ENCODE measurements around the gene BTG3. TPM values are rescaled to one million over a fixed set of nuclear protein-coding genes. Genes with fewer than 3 reads are reported as not detected.
A peak's percentile ranks its signal among the peaks of the same experiment; 100 is the strongest.

Gene BTG3
- total RNA-seq, 1 experiment from 2014 or later = 32.3 TPM

GRCh38 chr21:17612023-17612564, 607 bp downstream of the BTG3 start:
- TSS peak; percentile 94 for BruUV-seq (replicated peaks)
- Mint-ChIP-seq H3K27me3 (ENCODE audit: insufficient read depth, unreplicated experiment) (no peaks in the 10 kb centered on the region), H3K4me1 (ENCODE audit: low read depth, unreplicated experiment) (no peaks in the 10 kb centered on the region), H3K4me3 (ENCODE audit: unreplicated experiment) (peak overlapping the region; percentile 95), H3K36me3 (ENCODE audit: insufficient read depth, unreplicated experiment) (peaks cover 37% of the 10 kb centered on the region), H3K27ac (ENCODE audit: unreplicated experiment) (peak overlapping the region; percentile 99), H3K9me3 (ENCODE audit: unreplicated experiment) (no peaks in the 10 kb centered on the region)
- H3K4me3 ChIP-seq (ENCODE audit: low read depth, low read length) = peak overlapping the region; percentile 90
- H3K27me3 ChIP-seq (replicated peaks; ENCODE audit: control insufficient read depth, insufficient read depth, low read length) = no peaks in the 10 kb centered on the region
- H3K9me3 ChIP-seq = no peaks in the 10 kb centered on the region
- DNase-seq = peak; percentile 33 to 35
- TF ChIP-seq CTCF (IDR thresholded peaks at IDR 0.05; ENCODE audit: insufficient read depth in 1 of 2, low read depth in 1 of 2, low read length in 1 of 2, severe bottlenecking in 1 of 2, unreplicated experiment in 1 of 2) = no peak
- CTCF ChIA-PET = no interaction called here
- POLR2A ChIA-PET = interaction anchor here (0.7 kb wide), 1 partner anchor 13 kb away, joined by 5 read pairs; no protein-coding TSS in a partner anchor
- 0 out of 2 replicates have a peak, but pooled peaks cover 8% of the 10 kb centered on the region for H3K4me1 ChIP-seq
- no peaks in the 10 kb centered on the region for H3K36me3 ChIP-seq (ENCODE audit: control insufficient read depth, insufficient read depth, low read length)
- intact Hi-C loops (cut with micrococcal nuclease; ENCODE audit: unreplicated experiment) = loop anchor here (5.0 kb wide), 1 partner anchor 50 kb away; no protein-coding TSS in a partner anchor

GRCh38 chr21:17611414-17612022, 1.2 kb downstream of the BTG3 start:
- BruUV-seq (replicated peaks) = no TSS peak
- TF ChIP-seq CTCF (IDR thresholded peaks at IDR 0.05; ENCODE audit: insufficient read depth in 1 of 2, low read depth in 1 of 2, low read length in 1 of 2, severe bottlenecking in 1 of 2, unreplicated experiment in 1 of 2) = no peak
- ChIA-PET POLR2A (interaction anchor here (0.7 kb wide), 1 partner anchor 13 kb away, joined by 5 read pairs; no protein-coding TSS in a partner anchor), CTCF (interaction anchor here (1.7 kb wide), 1 partner anchor 225 kb away, joined by 6 read pairs; no protein-coding TSS in a partner anchor)
- H3K27ac Mint-ChIP-seq (ENCODE audit: unreplicated experiment) = peak overlapping the region; percentile 99
- no peaks in the 10 kb centered on the region for H3K36me3 ChIP-seq (ENCODE audit: control insufficient read depth, insufficient read depth, low read length)
- H3K4me1 Mint-ChIP-seq (ENCODE audit: low read depth, unreplicated experiment) = no peaks in the 10 kb centered on the region
- no peaks in the 10 kb centered on the region for H3K27me3 Mint-ChIP-seq (ENCODE audit: insufficient read depth, unreplicated experiment)
- intact Hi-C loops (cut with micrococcal nuclease; ENCODE audit: unreplicated experiment) = loop anchor here (5.0 kb wide), 1 partner anchor 51 kb away; no protein-coding TSS in a partner anchor
- H3K4me1 ChIP-seq = 0 out of 2 replicates have a peak, but pooled peaks cover 8% of the 10 kb centered on the region
- H3K36me3 Mint-ChIP-seq (ENCODE audit: insufficient read depth, unreplicated experiment) = peaks cover 40% of the 10 kb centered on the region
- DNase-seq = peak; percentile 77 to 80
- H3K27me3 ChIP-seq (replicated peaks; ENCODE audit: control insufficient read depth, insufficient read depth, low read length) = no peaks in the 10 kb centered on the region
- H3K4me3 Mint-ChIP-seq (ENCODE audit: unreplicated experiment) = peak overlapping the region; percentile 95
- no peaks in the 10 kb centered on the region for H3K9me3 ChIP-seq
- H3K4me3 ChIP-seq (ENCODE audit: low read depth, low read length) = peak overlapping the region; percentile 90
- H3K9me3 Mint-ChIP-seq (ENCODE audit: unreplicated experiment) = no peaks in the 10 kb centered on the region

- H3K27ac Mint-ChIP-seq (ENCODE audit: unreplicated experiment) = peak overlapping the region; percentile 99
- CTCF ChIA-PET = interaction anchor here (0.6 to 1.7 kb wide), 2 partner anchors 224 to 315 kb away, joined by 3 to 6 read pairs; no protein-coding TSS in a partner anchor
- POLR2A ChIA-PET = no interaction called here
- no TSS peak for BruUV-seq (replicated peaks)
- H3K4me3 Mint-ChIP-seq (ENCODE audit: unreplicated experiment) = peak overlapping the region; percentile 95
- H3K4me3 ChIP-seq (ENCODE audit: low read depth, low read length) = peak overlapping the region; percentile 90
- H3K4me1 ChIP-seq = 0 out of 2 replicates have a peak, but pooled peaks cover 8% of the 10 kb centered on the region
- no peaks in the 10 kb centered on the region for H3K9me3 Mint-ChIP-seq (ENCODE audit: unreplicated experiment)
- no peaks in the 10 kb centered on the region for H3K4me1 Mint-ChIP-seq (ENCODE audit: low read depth, unreplicated experiment)
- no peaks in the 10 kb centered on the region for H3K9me3 ChIP-seq
- TF ChIP-seq CTCF (IDR thresholded peaks at IDR 0.05; ENCODE audit: insufficient read depth in 1 of 2, low read depth in 1 of 2, low read length in 1 of 2, severe bottlenecking in 1 of 2, unreplicated experiment in 1 of 2) = no peak
- H3K36me3 Mint-ChIP-seq (ENCODE audit: insufficient read depth, unreplicated experiment) = peaks cover 40% of the 10 kb centered on the region
- no peaks in the 10 kb centered on the region for H3K27me3 ChIP-seq (replicated peaks; ENCODE audit: control insufficient read depth, insufficient read depth, low read length)
- no peaks in the 10 kb centered on the region for H3K36me3 ChIP-seq (ENCODE audit: control insufficient read depth, insufficient read depth, low read length)
- H3K27me3 Mint-ChIP-seq (ENCODE audit: insufficient read depth, unreplicated experiment) = no peaks in the 10 kb centered on the region
- DNase-seq = no peak
- intact Hi-C loops (cut with micrococcal nuclease; ENCODE audit: unreplicated experiment) = loop anchor here (5.0 kb wide), 1 partner anchor 51 kb away; no protein-coding TSS in a partner anchor
Measured at GRCh38 chr21:17610911-17611310, 1.8 kb downstream of the BTG3 start.
